Activated CD8-positive, alpha-beta memory T cell treated with anti-CD3 and anti-CD28 coated beads, Interleukin-2, amount 10 ng/mL, durations not matched to agents 7 days and 5 days (primary cell): ENCODE results near the gene NRM. TPM values are rescaled to one million over a fixed set of nuclear protein-coding genes. Genes with fewer than 3 reads are reported as not detected.
"Not testable (repeated sequence)": the region's sequence is repeated elsewhere in the genome, so short reads cannot be mapped to it uniquely, and the experiment has no call there.

ENCODE experiments used
- ATAC-seq: fragments of 150-1000 bp; cut with Tn5 transposase; one replicate; pipeline ENCODE4 v1.10.0; 2021; ENCODE audit warnings: moderate library complexity
- CTCF ChIA-PET: fragments of 350-600 bp; sonication (Branson Sonifier 250); formaldehyde crosslinking; loops from one replicate; lab custom pipeline; 2021; ENCODE audit warnings: antibody characterized with exemption; lab: Charles Lee
- DNase-seq: peaks from one replicate; pipeline ENCODE4 v3.0.0-alpha.2; 2020
- H3K27ac Mint-ChIP-seq: one replicate; pipeline ENCODE4 v1.8.0; 2021; ENCODE audit warnings: mild to moderate bottlenecking, mixed read lengths
- H3K27me3 Mint-ChIP-seq: one replicate; pipeline ENCODE4 v1.8.0; 2021; ENCODE audit warnings: mixed read lengths
- H3K36me3 Mint-ChIP-seq: one replicate; pipeline ENCODE4 v1.8.0; 2021; ENCODE audit warnings: mild to moderate bottlenecking, mixed read lengths
- H3K4me1 Mint-ChIP-seq: one replicate; pipeline ENCODE4 v1.8.0; 2021; ENCODE audit warnings: mixed read lengths
- H3K4me3 Mint-ChIP-seq: one replicate; pipeline ENCODE4 v1.8.0; 2021; ENCODE audit warnings: mild to moderate bottlenecking, moderate library complexity, mixed read lengths
- H3K9me3 Mint-ChIP-seq: one replicate; pipeline ENCODE4 v1.8.0; 2022; ENCODE audit warnings: low read depth, mixed read lengths
- total RNA-seq, 2 experiments: library from RNA; stranded (reverse); gene quantifications; one replicate each; pipeline ENCODE4 v1.2.3, GENCODE V29; 2021

Gene NRM
- total RNA-seq, 2 experiments from 2014 or later, result 30.2 to 36.4 TPM

DNA sequence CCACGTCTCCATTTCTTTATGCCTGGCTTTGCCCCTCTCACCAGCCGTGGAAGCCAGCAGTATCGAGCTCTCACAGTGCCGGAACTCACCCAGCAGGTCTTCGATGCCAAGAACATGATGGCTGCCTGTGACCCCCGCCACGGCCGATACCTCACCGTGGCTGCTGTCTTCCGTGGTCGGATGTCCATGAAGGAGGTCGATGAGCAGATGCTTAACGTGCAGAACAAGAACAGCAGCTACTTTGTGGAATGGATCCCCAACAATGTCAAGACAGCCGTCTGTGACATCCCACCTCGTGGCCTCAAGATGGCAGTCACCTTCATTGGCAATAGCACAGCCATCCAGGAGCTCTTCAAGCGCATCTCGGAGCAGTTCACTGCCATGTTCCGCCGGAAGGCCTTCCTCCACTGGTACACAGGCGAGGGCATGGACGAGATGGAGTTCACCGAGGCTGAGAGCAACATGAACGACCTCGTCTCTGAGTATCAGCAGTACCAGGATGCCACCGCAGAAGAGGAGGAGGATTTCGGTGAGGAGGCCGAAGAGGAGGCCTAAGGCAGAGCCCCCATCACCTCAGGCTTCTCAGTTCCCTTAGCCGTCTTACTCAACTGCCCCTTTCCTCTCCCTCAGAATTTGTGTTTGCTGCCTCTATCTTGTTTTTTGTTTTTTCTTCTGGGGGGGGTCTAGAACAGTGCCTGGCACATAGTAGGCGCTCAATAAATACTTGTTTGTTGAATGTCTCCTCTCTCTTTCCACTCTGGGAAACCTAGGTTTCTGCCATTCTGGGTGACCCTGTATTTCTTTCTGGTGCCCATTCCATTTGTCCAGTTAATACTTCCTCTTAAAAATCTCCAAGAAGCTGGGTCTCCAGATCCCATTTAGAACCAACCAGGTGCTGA, 33.3 kb upstream of the NRM start:
- peaks cover 38% of the 10 kb centered on the region for H3K4me1 Mint-ChIP-seq

GRCh38 chr6:30723159-30723842, 32.5 kb upstream of the NRM start:
- peaks cover 45% of the 10 kb centered on the region for H3K4me1 Mint-ChIP-seq
- CTCF ChIA-PET, result interaction anchor here (0.7 to 32.1 kb wide), 18 partner anchors 8 to 364 kb away, joined by 3 to 936 read pairs (median 14); partner anchors contain the start of genes DHX16, FLOT1, MRPS18B and PPP1R10
- not testable (repeated sequence) for H3K9me3 Mint-ChIP-seq

More for the DNA sequence above, 33.3 kb upstream of the NRM start:
- not testable (repeated sequence) for ATAC-seq, DNase-seq, H3K27me3 Mint-ChIP-seq, H3K9me3 Mint-ChIP-seq
- Mint-ChIP-seq H3K27ac (peak overlapping the region; percentile 95), H3K4me3 (peak overlapping the region; percentile 99), H3K36me3 (peaks cover 62% of the 10 kb centered on the region)
- CTCF ChIA-PET, result interaction anchor here (1.4 to 32.1 kb wide), 11 partner anchors 7 to 242 kb away, joined by 3 to 936 read pairs (median 19); partner anchors contain the start of gene DHX16

DNA sequence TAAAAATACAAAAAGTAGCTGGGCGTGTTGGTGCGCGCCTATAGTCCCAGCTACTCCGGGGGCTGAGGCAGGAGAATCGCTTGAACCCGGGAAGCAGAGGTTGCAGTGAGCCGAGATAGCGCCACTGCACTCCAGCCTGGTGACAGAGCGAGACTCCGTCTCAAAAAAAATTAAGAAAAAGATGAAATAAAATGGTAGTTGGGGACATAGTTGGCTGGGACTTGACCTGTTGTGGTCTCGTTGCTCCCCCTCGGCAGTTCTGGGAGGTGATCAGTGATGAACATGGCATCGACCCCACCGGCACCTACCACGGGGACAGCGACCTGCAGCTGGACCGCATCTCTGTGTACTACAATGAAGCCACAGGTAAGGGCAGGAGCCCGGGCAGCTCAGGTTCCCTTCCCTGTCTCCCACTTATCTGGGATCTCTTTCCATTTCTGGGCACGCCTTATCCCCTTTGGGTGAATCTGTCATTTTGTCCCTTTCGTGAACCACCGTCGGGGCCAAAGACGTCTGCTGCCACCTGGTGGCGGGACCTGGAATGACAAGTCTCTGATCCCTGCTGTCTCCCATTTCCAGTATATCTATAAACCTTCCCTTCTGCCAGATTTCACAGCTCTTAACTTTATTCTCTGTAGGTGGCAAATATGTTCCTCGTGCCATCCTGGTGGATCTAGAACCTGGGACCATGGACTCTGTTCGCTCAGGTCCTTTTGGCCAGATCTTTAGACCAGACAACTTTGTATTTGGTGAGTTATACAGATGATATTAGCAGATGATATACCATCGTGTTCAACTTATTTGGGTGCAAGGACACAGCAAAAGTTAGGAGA, 31.7 kb upstream of the NRM start:
- CTCF ChIA-PET, result interaction anchor here (0.5 to 32.1 kb wide), 27 partner anchors 9 to 365 kb away, joined by 3 to 936 read pairs (median 6); partner anchors contain the start of genes DHX16, FLOT1, MRPS18B and NRM
- H3K4me1 Mint-ChIP-seq, result peaks cover 47% of the 10 kb centered on the region
- H3K27ac Mint-ChIP-seq, result peak overlapping the region; percentile 95
- H3K27me3 Mint-ChIP-seq, result no peaks in the 10 kb centered on the region
- ATAC-seq, result no peak
- H3K9me3 Mint-ChIP-seq, result no peaks in the 10 kb centered on the region
- peaks cover 60% of the 10 kb centered on the region for H3K36me3 Mint-ChIP-seq
- H3K4me3 Mint-ChIP-seq, result peak overlapping the region; percentile 99
- peak; percentile 89 for DNase-seq

More at GRCh38 chr6:30723159-30723842, 32.5 kb upstream of the NRM start:
- not testable (repeated sequence) for ATAC-seq, H3K27me3 Mint-ChIP-seq, DNase-seq
- Mint-ChIP-seq H3K4me3 (peak overlapping the region; percentile 99), H3K36me3 (peaks cover 62% of the 10 kb centered on the region), H3K27ac (peak overlapping the region; percentile 95)

- CTCF ChIA-PET, result interaction anchor here (0.5 to 32.1 kb wide), 25 partner anchors 9 to 365 kb away, joined by 3 to 936 read pairs (median 7); partner anchors contain the start of genes DHX16, FLOT1, MRPS18B and NRM
- not testable (repeated sequence) for H3K9me3 Mint-ChIP-seq, ATAC-seq, H3K27me3 Mint-ChIP-seq
- DNase-seq, result peak; percentile 57
- H3K4me1 Mint-ChIP-seq, result peaks cover 50% of the 10 kb centered on the region
- H3K27ac Mint-ChIP-seq, result peak overlapping the region; percentile 95
- peaks cover 63% of the 10 kb centered on the region for H3K36me3 Mint-ChIP-seq
- H3K4me3 Mint-ChIP-seq, result peak overlapping the region; percentile 99
Measured at GRCh38 chr6:30722025-30722279, 31.2 kb upstream of the NRM start.

DNA sequence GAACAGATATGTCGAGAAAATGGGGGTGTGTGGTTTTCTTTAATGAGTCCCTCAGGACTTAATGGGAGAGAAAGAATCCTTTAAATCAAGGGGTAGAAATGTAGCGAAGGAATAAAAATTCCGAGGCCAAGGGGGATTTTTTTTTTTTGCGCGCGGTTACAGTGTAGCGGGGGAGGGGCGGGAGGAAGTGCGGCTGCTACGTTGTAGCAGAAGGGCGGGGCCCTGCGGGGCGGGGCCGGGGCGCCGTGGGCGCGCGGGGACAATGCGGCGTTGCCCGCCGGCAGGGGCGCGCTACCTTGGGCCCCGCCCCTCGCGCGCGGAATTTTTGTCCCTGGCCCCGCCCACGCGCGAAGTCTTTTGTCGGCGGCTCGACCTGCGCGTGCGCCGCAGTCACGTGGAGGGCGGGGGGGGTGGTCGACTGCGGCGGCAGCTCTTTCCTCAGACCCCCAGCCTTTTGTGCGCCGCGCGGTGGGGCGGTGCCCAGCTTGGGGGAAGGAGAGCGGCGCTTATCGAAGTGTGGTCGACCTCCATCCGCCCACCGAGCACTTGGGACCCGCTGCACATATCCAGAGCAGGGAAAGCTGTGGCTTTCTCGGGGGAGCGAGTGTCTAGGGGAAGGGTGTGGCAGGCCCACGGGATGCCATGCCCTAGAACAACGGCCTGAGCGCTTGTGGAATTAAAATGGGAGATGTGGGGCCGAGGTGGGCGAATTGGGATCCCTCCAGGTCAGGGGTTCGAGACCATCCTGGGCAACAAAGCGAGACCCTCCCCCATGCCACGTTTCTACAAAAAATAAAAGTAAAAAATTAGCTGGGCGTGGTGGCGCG, 30.6 kb upstream of the NRM start:
- peak overlapping the region; percentile 95 for H3K27ac Mint-ChIP-seq
- ATAC-seq, result peak; percentile 24
- DNase-seq, result peak; percentile 93
- H3K9me3 Mint-ChIP-seq, result no peaks in the 10 kb centered on the region
- H3K4me3 Mint-ChIP-seq, result peak overlapping the region; percentile 99
- H3K36me3 Mint-ChIP-seq, result peaks cover 64% of the 10 kb centered on the region
- H3K4me1 Mint-ChIP-seq, result peaks cover 55% of the 10 kb centered on the region
- CTCF ChIA-PET, result interaction anchor here (0.8 to 32.1 kb wide), 22 partner anchors 9 to 239 kb away, joined by 3 to 936 read pairs (median 8); partner anchors contain the start of genes DHX16, FLOT1, MRPS18B and NRM
- no peaks in the 10 kb centered on the region for H3K27me3 Mint-ChIP-seq

DNA sequence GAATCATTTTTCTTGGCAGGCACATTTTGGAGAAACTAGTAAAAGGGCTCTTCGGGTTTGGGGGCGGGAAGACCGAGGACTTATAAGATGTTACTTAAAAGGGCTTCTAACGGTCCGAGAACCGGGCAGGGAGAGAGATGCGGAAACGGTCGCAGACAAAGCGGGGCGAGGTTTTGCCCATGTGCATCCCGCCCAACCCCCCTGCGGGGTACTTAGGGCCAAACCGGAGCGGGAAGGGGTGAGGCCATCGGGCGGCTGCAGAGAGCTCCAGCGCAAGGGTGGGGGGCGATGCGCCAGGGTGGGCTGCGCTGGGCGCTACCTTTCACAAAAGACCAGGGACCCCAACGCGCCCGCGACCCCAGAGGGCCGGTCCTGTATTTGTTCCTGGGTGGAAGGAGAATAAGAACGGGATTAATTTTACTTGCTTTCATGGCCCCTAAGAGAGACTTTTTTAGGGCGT, 30.0 kb upstream of the NRM start:
- peak overlapping the region; percentile 95 for H3K27ac Mint-ChIP-seq
- ATAC-seq (no peak), DNase-seq (peak; percentile 86)
- H3K36me3 Mint-ChIP-seq, result peaks cover 64% of the 10 kb centered on the region
- CTCF ChIA-PET, result interaction anchor here (0.7 to 32.1 kb wide), 13 partner anchors 8 to 180 kb away, joined by 3 to 936 read pairs (median 16); partner anchors contain the start of genes DHX16 and FLOT1
- H3K27me3 Mint-ChIP-seq, result no peaks in the 10 kb centered on the region
- peak overlapping the region; percentile 99 for H3K4me3 Mint-ChIP-seq
- H3K9me3 Mint-ChIP-seq, result no peaks in the 10 kb centered on the region
- peaks cover 58% of the 10 kb centered on the region for H3K4me1 Mint-ChIP-seq

- peak within 1 kb of the TSS; percentile 95 for H3K27ac Mint-ChIP-seq
- no peaks in the 10 kb centered on the region for H3K27me3 Mint-ChIP-seq
- peaks cover 64% of the 10 kb centered on the region for H3K36me3 Mint-ChIP-seq
- CTCF ChIA-PET, result interaction anchor here (0.7 to 32.1 kb wide), 13 partner anchors 9 to 179 kb away, joined by 3 to 936 read pairs (median 5); partner anchors contain the start of genes DHX16, FLOT1, MRPS18B and PPP1R10
- peak; percentile 72 for ATAC-seq
- H3K9me3 Mint-ChIP-seq, result no peaks in the 10 kb centered on the region
- H3K4me3 Mint-ChIP-seq, result peak within 1 kb of the TSS; percentile 99
- peak; percentile 98 for DNase-seq
- peaks cover 58% of the 10 kb centered on the region for H3K4me1 Mint-ChIP-seq
Measured at GRCh38 chr6:30719791-30720737, 29.3 kb upstream of the NRM start, which contains the start of gene TUBB. TSS of gene TUBB (plus strand) at chr6:30720352. CDS start at chr6:30720507, 155 bp downstream.

DNA sequence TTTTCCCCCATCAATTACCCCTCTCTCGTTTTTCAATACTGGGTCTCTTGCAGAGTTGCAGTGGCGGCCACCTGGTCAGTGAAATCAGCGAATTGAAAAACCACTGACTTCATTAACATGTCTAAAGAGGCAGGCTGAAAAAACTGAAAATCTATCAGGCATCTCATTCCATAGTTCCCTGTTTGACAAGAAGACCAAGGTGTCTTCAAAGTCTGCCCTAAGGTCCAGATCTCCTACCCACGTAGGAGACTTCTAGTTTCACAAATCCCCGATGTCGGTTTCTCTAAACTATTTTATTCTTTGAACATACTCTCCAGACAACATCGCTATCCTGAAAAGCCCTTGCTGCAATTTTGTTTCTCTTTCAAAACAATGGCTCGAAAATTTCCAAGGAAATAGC, 28.6 kb upstream of the NRM start:
- H3K4me3 Mint-ChIP-seq, result peak overlapping the region; percentile 99
- no peaks in the 10 kb centered on the region for H3K27me3 Mint-ChIP-seq
- H3K9me3 Mint-ChIP-seq, result no peaks in the 10 kb centered on the region
- H3K27ac Mint-ChIP-seq, result peak overlapping the region; percentile 95
- DNase-seq, result no peak
- peaks cover 56% of the 10 kb centered on the region for H3K4me1 Mint-ChIP-seq
- H3K36me3 Mint-ChIP-seq, result peaks cover 63% of the 10 kb centered on the region
- CTCF ChIA-PET, result interaction anchor here (1.2 to 32.1 kb wide), 7 partner anchors 8 to 178 kb away, joined by 3 to 936 read pairs (median 4); partner anchors contain the start of genes DHX16, MRPS18B and PPP1R10
- no peak for ATAC-seq

GRCh38 chr6:30717845-30718720, 27.3 kb upstream of the NRM start:
- H3K4me1 Mint-ChIP-seq, result peaks cover 49% of the 10 kb centered on the region
- not testable (repeated sequence) for H3K9me3 Mint-ChIP-seq, DNase-seq, ATAC-seq, H3K27me3 Mint-ChIP-seq
- CTCF ChIA-PET, result interaction anchor here (0.8 to 32.1 kb wide), 8 partner anchors 13 to 122 kb away, joined by 3 to 936 read pairs (median 4); partner anchors contain the start of genes DHX16, MRPS18B and PPP1R10
- H3K36me3 Mint-ChIP-seq, result peaks cover 58% of the 10 kb centered on the region
- peak overlapping the region; percentile 99 for H3K4me3 Mint-ChIP-seq
- peak overlapping the region; percentile 100 for H3K27ac Mint-ChIP-seq
